B cell (primary cell): Measurements from ENCODE around the gene LRRC26.

Source experiments
- CTCF ChIP-seq: fragments of 200-600 bp; IDR thresholded peaks from one replicate; pipeline ENCODE4 v1.8.0; 2022; ENCODE audit warnings: antibody characterized with exemption, mild to moderate bottlenecking
- EZH2 ChIP-seq: IDR thresholded peaks from 2 replicates; pipeline ENCODE4 v1.6.1; 2012; ENCODE audit warnings: borderline replicate concordance, low read depth, mild to moderate bottlenecking, moderate library complexity, low read length; ENCODE audit not compliant: insufficient read depth, poor library complexity, severe bottlenecking

GRCh38 chr9:137212520-137212919 lies 42.7 kb upstream of the LRRC26 start:
- TF ChIP-seq CTCF (no peak), EZH2 (no peak)
